GM19240 (cell line): Measurements from ENCODE around the gene MARK4.
"Not testable (repeated sequence)": the region's sequence is repeated elsewhere in the genome, so short reads cannot be mapped to it uniquely, and the experiment has no call there.

ENCODE experiments used
- DNase-seq: peaks from one replicate; pipeline ENCODE4 v3.0.0; 2011; ENCODE audit warnings: low spot score; ENCODE audit not compliant: insufficient read length

Gene MARK4

GRCh38 chr19:45250832-45251451 is at the start of gene MARK4:
TSS of gene MARK4 (plus strand) at chr19:45251271. CDS start at chr19:45251589, 318 bp downstream.
- DNase-seq = peak; percentile 89

DNA sequence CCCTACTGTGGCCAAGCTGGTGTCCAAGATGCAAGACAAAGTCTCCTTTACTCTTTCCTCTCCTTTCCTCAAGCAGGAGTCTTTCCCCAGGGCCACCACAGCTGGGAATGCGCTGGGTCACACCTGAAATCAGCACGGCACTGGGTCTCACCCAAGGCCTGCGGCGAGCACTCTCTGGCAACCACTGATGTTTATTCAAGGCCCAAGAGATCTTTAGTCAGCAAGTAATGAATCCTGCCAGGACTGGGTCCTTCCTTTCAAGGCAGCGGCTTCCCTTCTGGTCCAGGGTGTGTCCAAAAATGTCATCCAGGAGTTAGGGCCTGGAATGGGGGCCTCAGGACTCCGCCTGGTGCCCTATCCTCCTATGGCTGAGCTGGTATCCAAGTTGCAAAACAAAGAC is 48.4 kb upstream of the MARK4 start:
- DNase-seq = no peak

DNA sequence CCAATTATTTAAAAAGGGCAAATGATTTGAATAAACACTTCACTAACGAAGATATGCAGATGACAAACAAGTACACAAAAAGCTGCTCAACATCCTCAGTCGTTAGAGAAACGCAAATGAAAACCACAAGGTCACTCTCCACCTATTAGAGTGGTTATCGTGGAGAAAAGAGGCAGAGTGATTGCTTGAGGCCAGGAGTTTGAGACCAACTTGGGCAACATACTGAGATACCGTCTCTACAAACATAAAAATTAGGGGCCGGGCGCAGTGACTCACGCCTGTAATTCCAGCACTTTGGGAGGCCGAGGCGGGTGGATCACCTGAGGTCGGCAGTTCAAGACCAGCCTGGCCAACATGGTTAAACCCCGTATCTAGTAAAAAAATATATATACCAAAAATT is 45.3 kb upstream of the MARK4 start:
- no peak for DNase-seq

- DNase-seq = no peak
These were observed 44.7 kb upstream of the MARK4 start for GRCh38 chr19:45206328-45206727.

GRCh38 chr19:45211751-45212381 is 39.2 kb upstream of the MARK4 start:
- DNase-seq = no peak

GRCh38 chr19:45213031-45213430 is 38.0 kb upstream of the MARK4 start:
- no peak for DNase-seq

DNA sequence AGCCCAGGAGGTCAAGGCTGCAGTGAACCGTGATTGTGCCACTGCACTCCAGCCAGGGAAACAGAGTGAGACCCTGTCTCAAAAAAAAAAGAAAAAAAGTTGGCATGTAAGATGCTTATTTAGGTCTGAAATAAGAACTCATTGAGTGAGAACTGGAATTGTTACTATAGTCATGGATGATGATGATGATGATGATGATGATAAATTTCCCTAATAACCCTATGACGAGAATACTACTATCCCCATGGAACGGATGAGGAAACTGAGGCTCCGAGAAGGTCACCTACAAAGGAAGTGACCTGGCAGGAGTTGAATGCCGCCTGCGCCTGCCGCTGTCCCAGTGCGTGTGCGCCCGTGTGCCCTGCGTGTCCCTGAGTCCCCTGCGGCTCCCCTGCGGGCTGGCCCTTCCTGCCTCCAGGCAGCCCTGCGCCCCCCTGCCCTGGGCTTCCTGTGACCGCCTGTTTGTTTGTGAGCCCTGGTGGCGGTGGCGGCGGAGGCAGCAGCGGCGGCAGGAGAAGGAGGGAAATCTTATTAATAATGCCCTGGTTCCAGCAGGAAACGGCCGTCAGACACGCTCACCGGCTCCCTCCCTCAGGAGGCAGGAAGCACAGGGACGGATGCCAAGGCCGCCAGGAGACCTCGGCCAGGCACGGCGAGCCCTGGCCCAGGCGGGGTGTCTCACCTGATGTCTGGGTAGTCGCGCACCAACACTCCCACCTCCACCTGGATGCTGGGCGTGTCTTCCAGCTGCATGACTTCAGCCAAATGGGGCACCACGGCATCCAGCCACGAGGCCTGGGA is 35.5 kb upstream of the MARK4 start:
- no peak for DNase-seq

DNA sequence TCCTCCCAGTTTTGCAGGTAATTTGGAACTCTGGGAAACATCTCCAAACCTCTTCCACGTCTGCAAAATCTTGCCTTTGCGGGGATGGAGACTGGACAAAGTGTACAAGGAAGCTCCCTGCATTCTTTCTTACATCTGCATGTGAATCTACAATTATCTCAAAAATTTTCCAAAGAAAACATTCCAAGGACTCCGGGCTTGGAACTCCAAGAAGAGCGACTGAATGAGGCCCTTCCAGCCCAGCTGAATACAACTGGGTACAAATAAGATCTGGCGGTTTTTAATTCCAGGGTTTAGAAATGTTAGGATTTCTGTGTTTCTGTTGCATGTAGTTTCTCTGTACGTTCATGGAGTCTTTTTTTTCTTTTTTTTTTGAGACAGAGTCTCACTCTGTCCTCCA is 34.4 kb upstream of the MARK4 start:
- no peak for DNase-seq

DNA sequence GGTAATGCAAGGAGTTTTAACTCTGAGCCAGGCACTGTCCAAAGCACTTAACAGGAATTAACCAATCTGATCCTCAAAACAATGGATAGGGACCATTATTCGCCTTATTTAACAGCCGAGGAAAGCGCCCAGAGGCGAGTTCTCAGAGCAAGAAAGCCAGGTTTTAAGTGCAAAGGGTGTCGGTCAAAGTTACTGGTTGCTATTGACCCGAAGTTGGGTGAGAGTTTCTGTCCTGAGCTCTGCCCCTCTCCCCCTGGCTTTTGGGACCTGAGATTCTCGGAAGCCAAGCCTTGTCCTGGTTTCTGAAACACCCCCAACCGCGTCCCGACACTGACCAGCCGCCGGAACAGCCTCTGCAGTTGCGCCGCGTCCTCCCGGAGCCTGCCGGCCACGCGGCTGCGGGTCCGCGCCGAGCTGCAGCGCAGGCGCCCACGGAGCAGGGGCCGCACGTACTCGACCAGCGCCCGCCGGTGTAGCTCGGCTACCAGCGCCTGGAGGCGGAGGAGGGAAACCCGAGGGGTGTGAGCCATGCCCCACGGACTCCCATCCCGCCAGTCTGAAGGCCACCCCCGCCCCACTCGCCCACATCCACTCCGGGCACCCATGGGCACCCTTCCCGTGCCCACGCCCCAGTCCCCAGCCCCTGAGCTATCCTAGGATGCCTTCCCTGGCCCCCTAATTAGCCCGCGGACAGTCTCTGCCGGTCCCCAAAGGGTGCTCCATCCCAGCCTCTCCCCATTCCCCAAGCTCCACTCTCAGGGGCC is 33.7 kb upstream of the MARK4 start:
- DNase-seq = no peak

GRCh38 chr19:45217957-45218334 is 33.1 kb upstream of the MARK4 start:
- no peak for DNase-seq

DNA sequence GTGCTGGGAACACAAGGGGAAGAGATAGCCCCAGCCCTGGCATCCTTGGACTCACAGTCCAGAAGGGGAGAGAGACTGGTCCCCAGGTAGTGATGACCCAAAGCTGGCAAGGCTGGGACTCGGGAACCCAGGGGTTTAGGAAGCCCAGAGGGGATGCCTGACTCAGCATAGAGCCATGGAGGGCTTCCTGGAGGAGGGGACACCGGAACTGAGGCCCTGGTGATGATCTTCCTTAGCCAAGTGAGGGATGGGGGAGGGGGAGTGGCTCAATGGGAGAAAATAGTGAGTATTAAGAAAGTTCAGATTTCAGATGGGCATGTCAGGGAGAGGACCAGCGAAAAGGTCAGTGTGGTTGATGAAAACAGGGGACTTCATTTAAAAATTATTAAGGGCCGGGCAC is 32.6 kb upstream of the MARK4 start:
- no peak for DNase-seq

DNA sequence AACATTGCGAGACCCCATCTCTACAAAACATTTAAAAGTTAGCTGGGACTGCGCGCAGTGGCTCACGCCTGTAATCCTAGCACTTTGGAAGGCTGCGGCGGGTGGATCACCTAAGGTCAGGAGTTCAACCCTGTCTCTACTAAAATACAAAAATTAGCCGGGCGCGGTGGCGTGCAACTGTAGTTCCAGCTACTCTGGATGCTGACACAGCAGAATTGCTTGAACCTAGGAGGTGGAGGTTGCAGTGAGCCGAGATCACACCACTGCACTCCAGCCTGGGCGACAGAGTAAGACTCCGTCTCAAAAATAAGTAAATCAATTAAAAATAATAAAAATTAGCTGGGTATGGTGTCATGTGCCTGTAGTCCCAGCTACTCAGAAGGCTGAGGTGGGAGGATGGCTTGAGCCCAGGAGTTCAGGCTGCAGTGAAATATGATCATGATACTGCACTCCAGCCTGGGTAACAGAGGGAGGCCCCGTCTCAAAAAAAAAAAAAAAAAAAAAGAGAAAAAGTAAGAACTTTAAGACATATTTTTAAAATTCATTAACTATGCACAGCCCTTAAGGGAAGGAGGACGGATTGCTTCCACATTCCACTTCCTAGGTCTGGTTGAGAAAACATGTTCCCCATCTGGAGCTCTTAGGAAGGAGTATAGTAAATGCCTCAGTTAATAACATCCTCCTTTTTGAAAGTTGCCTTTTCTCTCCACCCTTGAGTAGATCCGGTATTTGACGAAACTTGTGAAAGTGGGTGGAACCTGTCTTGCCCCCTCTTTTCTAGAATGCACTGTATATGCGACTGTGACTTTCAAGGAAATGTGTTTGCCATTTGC is 31.9 kb upstream of the MARK4 start:
- no peak for DNase-seq

DNA sequence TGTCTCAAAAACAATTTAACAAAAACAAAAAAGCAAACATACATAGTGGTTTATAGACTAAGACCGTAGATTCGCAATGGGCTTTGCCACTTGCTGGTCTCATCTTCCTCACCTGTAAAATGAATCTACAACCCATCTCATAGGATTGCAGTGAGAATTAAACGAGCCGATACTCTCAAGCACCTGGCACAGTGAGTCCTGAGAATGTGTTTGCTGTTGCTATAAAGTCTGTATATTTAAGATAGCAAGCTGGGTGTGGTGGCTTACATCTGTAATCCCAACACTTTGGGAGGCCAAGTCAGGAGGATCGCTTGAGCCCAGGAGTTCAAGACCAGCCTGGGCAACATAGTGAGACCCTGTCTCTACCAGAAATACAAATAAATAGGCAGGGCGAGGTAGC is 28.3 kb upstream of the MARK4 start:
- DNase-seq = no peak

DNA sequence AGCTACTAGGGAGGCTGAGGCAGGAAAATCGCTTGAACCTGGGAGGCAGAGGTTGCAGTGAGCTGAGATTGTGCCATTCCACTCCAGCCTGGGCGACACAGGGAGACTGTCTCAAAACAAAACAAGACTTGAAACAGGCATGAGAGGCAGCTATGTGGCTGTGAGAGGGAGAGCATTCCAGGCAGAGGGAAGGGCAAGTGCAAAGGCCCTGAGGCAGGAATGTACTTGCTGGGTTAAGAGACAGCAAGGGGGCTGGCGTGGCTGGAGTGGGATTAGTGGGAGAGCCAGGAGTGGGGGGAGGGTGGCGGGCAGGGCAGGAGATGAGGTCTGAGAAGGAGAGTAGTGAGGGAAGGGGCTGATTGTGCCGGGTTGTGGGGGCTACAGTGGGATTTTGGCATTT is 27.2 kb upstream of the MARK4 start:
- DNase-seq = no peak

DNA sequence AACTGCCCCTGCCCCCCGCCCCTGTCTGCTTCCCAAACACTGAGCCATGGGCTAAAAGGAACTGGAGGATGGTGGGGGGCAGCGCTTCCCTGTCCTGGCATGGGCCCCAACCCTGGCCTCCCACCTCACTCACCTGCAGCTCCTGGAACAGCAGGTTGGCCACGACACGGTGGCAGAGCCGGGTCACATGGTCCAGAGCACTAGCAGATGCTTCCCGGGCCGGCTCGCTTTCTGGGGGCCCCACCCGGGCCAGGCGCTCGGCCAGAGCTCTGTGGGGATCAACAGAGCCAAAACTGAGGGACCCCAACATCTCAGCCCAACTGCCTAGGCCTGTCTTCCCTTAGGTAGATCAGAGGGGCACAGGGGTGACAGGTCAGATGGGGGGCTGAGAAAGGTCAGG is 26.4 kb upstream of the MARK4 start:
- DNase-seq = no peak

DNA sequence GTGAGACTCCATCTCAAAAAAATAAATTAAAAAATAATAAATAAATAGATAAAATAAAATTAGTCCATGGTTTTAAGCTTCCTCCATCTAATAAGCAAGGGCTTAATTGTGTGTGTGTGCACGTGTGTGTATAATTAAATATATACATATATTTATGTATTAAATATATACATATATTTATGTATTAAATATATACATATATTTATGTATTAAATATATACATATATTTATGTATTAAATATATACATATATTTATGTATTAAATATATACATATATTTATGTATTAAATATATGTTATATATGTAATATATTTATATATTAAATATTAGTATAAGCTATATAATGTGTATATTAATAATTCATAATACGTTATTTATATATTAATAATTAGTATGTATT is 22.0 kb upstream of the MARK4 start:
- DNase-seq = not testable (repeated sequence)

DNA sequence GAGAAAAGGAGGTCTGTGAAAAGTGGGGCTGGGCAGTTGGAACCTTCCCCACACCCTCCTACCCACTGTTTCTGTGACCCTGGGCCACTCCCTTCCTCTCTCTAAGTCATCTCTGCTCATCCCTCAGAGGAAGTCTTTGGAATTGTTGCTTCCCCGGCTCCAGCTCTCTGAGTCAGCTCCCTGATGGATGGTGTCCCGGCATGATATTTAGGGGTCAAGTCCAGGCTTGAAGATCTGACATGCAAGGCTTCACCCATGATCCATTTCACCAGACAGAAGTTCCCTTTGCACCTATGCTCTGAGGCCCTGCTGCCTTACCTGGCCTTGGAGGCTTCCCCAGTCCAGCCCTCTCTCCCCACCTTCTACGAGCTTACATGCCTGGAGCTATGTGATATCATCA is 19.2 kb upstream of the MARK4 start:
- no peak for DNase-seq

- no peak for DNase-seq
These were observed 16.8 kb upstream of the MARK4 start for GRCh38 chr19:45234089-45234869.

DNA sequence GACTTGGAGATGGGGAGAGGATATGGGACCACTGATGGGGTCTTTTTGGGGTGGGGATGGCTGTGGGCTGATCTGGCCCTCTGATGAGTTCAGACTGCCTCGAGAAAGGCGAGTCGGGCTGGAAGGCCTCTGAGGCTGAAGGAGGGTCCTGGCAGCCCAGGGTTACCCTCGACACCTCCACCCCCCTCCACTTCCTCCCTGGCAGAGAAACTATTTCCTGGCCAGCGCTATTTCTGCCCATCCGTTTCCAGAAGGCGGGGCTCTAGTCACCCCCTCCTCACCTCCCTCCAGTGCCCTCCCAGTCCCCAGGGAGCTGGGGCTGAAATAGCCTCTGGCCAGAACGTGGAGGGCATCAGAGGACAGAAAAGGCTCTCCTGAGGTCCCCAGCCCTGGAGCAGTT is 15.6 kb upstream of the MARK4 start:
- no peak for DNase-seq

DNA sequence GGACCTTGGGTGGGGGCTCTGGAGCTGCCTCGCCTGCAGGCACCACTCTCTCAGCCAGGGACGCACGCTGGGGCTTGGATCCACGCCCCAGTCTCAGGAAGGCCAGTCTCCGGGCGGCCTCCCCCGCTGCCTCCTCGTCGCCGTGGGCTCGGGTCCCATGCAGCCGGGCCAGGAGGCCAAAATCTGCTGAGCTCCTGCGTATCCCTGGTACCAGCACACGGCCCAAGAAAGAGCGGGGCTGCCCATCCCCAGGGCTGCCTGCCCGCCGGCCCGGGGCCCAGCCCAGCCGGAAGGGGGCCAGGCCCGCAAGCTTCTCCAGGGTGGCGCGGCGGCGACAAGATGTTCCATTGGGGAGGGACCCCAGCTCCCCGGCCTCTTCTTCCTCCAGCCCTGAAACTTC is 12.5 kb upstream of the MARK4 start:
- DNase-seq = no peak
